NCI-H82 (cell line): ENCODE measurements around the gene GBP4.

ENCODE experiments used
- DNase-seq: peaks from one replicate; lab custom pipeline; 2025; lab: John Stamatoyannopoulos, UW

The GBP4 gene

GRCh38 chr1:89171067-89171438 is 27.7 kb downstream of the GBP4 start:
- no peak for DNase-seq

GRCh38 chr1:89170170-89171066 is 28.3 kb downstream of the GBP4 start:
- DNase-seq, result no peak

GRCh38 chr1:89169166-89169565 is 29.6 kb downstream of the GBP4 start:
- no peak for DNase-seq

- no peak for DNase-seq
Observed at GRCh38 chr1:89167590-89168230, 31.0 kb downstream of the GBP4 start.

- DNase-seq, result no peak
Observed at GRCh38 chr1:89166705-89167104, 32.0 kb downstream of the GBP4 start.

GRCh38 chr1:89165811-89166210 is 32.9 kb downstream of the GBP4 start:
- no peak for DNase-seq

- DNase-seq, result no peak
Observed at GRCh38 chr1:89151047-89151446, 47.7 kb downstream of the GBP4 start.

GRCh38 chr1:89149976-89150375 is 48.8 kb downstream of the GBP4 start:
- DNase-seq, result no peak

GRCh38 chr1:89149229-89149628 is 49.5 kb downstream of the GBP4 start:
- peak; percentile 30 for DNase-seq

- no peak for DNase-seq
Observed at GRCh38 chr1:89147678-89148658, 50.8 kb downstream of the GBP4 start.

- no peak for DNase-seq
Observed at GRCh38 chr1:89146721-89147120, 52.0 kb downstream of the GBP4 start.

- no peak for DNase-seq
Observed at GRCh38 chr1:89143484-89143883, 55.3 kb downstream of the GBP4 start.

- no peak for DNase-seq
Observed at GRCh38 chr1:89142160-89142559, 56.6 kb downstream of the GBP4 start.

GRCh38 chr1:89133747-89134146 is 65.0 kb downstream of the GBP4 start:
- DNase-seq, result no peak
